ENCODE measurements around the gene MROH7. TPM values are rescaled to one million over a fixed set of nuclear protein-coding genes. Genes with fewer than 3 reads are reported as not detected.
A peak's percentile ranks its signal among the peaks of the same experiment; 100 is the strongest.

The MROH7 gene
- total RNA-seq, 1 experiment from 2014 or later = not detected

DNA sequence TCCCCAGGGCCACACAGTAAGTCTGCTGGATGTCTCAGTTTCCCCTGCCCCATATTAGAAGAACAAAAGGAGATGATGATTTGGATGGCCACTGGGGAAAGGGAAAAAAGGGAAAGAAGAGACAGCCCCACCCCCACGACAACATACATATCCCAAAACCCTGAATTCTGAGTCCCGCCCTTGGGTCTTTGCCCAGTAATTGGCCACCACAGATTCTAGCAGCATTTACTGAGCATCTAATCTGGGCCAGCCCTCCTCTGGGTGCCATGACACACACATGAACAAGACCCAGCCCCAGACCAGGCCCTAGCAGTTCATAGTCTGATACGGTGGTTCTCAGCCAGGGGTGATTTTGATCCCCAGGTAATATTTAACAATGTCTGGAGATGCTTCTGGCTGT, 68.8 kb downstream of the MROH7 start:
- no peak for TF ChIP-seq EZH2 (IDR thresholded peaks at IDR 0.05; ENCODE audit: borderline replicate concordance, low read depth, low read length, poor library complexity, severe bottlenecking)
- no peak overlapping the region for H3K4me3 ChIP-seq (ENCODE audit: low read depth, low read length, poor library complexity, severe bottlenecking)
- intact Hi-C loops (cut with micrococcal nuclease; ENCODE audit: unreplicated experiment) = no loop called here
- ChIA-PET CTCF (no interaction called here), POLR2A (ENCODE audit: low non-redundant PET) (no interaction called here)
- no peak overlapping the region for H3K27ac ChIP-seq (ENCODE audit: low read depth, low read length, poor library complexity, severe bottlenecking)
- no peak for DNase-seq (ENCODE audit: low spot score)
- peaks cover 29% of the 10 kb centered on the region for H3K27me3 ChIP-seq (replicated peaks; ENCODE audit: insufficient read depth, low read depth, low read length, poor library complexity)
- BruUV-seq (replicated peaks) = no TSS peak
- H3K4me1 ChIP-seq (ENCODE audit: insufficient read depth, low read length, poor library complexity, severe bottlenecking) = no peaks in the 10 kb centered on the region
- no peaks in the 10 kb centered on the region for H3K36me3 ChIP-seq (ENCODE audit: insufficient read depth, low read length, poor library complexity, severe bottlenecking)
- no peaks in the 10 kb centered on the region for H3K9me3 ChIP-seq (ENCODE audit: low read depth, low read length, poor library complexity, severe bottlenecking)

DNA sequence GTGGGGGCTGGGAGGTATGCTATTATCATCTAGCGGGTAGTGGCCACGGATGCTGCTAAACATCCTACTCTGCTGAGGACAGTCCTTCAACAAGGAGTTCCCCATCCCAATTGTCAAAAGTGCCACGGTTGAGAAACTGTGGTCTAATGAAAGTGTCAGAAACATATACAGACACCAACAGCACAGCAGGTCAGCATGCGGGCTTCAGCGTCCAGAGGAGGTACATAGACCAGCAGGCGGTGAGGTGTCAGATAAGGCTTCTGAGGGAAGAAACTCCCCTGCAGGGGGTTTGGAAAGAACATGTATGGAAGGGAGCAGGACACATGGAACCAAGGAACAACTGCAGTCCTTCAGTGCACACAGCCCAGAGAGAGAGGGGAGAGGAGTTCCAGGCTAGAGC, 69.3 kb downstream of the MROH7 start:
- H3K4me1 ChIP-seq (ENCODE audit: insufficient read depth, low read length, poor library complexity, severe bottlenecking) = no peaks in the 10 kb centered on the region
- no peaks in the 10 kb centered on the region for H3K9me3 ChIP-seq (ENCODE audit: low read depth, low read length, poor library complexity, severe bottlenecking)
- POLR2A ChIA-PET (ENCODE audit: low non-redundant PET) = no interaction called here
- H3K4me3 ChIP-seq (ENCODE audit: low read depth, low read length, poor library complexity, severe bottlenecking) = no peak overlapping the region
- CTCF ChIA-PET = no interaction called here
- no peak overlapping the region for H3K27ac ChIP-seq (ENCODE audit: low read depth, low read length, poor library complexity, severe bottlenecking)
- H3K36me3 ChIP-seq (ENCODE audit: insufficient read depth, low read length, poor library complexity, severe bottlenecking) = no peaks in the 10 kb centered on the region
- no peak for TF ChIP-seq EZH2 (IDR thresholded peaks at IDR 0.05; ENCODE audit: borderline replicate concordance, low read depth, low read length, poor library complexity, severe bottlenecking)
- TF ChIP-seq, protein P1, sequence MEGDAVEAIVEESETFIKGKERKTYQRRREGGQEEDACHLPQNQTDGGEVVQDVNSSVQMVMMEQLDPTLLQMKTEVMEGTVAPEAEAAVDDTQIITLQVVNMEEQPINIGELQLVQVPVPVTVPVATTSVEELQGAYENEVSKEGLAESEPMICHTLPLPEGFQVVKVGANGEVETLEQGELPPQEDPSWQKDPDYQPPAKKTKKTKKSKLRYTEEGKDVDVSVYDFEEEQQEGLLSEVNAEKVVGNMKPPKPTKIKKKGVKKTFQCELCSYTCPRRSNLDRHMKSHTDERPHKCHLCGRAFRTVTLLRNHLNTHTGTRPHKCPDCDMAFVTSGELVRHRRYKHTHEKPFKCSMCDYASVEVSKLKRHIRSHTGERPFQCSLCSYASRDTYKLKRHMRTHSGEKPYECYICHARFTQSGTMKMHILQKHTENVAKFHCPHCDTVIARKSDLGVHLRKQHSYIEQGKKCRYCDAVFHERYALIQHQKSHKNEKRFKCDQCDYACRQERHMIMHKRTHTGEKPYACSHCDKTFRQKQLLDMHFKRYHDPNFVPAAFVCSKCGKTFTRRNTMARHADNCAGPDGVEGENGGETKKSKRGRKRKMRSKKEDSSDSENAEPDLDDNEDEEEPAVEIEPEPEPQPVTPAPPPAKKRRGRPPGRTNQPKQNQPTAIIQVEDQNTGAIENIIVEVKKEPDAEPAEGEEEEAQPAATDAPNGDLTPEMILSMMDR (conservative IDR thresholded peaks at IDR 0.05; ENCODE audit: low read depth, low read length) = no peak
- DNase-seq (ENCODE audit: low spot score) = no peak
- intact Hi-C loops (cut with micrococcal nuclease; ENCODE audit: unreplicated experiment) = no loop called here
- peaks cover 29% of the 10 kb centered on the region for H3K27me3 ChIP-seq (replicated peaks; ENCODE audit: insufficient read depth, low read depth, low read length, poor library complexity)
- no TSS peak for BruUV-seq (replicated peaks)

DNA sequence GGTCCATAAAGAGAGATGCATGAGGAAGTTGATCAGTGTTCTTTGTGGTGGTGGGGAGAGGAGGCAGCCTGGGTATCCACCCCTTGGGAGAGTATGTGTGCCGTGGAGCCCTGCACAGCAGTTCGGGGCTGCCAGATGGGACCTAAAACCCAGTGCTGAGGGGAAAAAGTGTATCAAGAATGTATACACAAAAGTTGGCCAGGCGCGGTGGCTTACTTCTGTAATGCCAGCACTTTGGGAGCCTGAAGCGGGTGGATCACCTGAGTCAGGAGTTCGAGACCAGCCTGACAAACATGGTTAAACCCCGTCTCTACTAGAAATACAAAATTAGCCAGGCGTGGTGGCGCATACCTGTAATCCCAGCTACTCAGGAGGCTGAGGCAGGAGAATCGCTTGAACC, 70.0 kb downstream of the MROH7 start:
- Histone ChIP-seq H3K27ac (ENCODE audit: low read depth, low read length, poor library complexity, severe bottlenecking) (no peak overlapping the region), H3K4me1 (ENCODE audit: insufficient read depth, low read length, poor library complexity, severe bottlenecking) (peaks cover under 1% of the 10 kb centered on the region), H3K4me3 (ENCODE audit: low read depth, low read length, poor library complexity, severe bottlenecking) (no peak overlapping the region), H3K9me3 (ENCODE audit: low read depth, low read length, poor library complexity, severe bottlenecking) (no peaks in the 10 kb centered on the region), H3K27me3 (replicated peaks; ENCODE audit: insufficient read depth, low read depth, low read length, poor library complexity) (peaks cover 29% of the 10 kb centered on the region), H3K36me3 (ENCODE audit: insufficient read depth, low read length, poor library complexity, severe bottlenecking) (no peaks in the 10 kb centered on the region)
- intact Hi-C loops (cut with micrococcal nuclease; ENCODE audit: unreplicated experiment) = no loop called here
- CTCF ChIA-PET = no interaction called here
- POLR2A ChIA-PET (ENCODE audit: low non-redundant PET) = no interaction called here
- TF ChIP-seq, protein P1 (conservative IDR thresholded peaks at IDR 0.05; ENCODE audit: low read depth, low read length) = no peak
- TF ChIP-seq EZH2 (IDR thresholded peaks at IDR 0.05; ENCODE audit: borderline replicate concordance, low read depth, low read length, poor library complexity, severe bottlenecking) = no peak
- no peak for DNase-seq (ENCODE audit: low spot score)
- no TSS peak for BruUV-seq (replicated peaks)

DNA sequence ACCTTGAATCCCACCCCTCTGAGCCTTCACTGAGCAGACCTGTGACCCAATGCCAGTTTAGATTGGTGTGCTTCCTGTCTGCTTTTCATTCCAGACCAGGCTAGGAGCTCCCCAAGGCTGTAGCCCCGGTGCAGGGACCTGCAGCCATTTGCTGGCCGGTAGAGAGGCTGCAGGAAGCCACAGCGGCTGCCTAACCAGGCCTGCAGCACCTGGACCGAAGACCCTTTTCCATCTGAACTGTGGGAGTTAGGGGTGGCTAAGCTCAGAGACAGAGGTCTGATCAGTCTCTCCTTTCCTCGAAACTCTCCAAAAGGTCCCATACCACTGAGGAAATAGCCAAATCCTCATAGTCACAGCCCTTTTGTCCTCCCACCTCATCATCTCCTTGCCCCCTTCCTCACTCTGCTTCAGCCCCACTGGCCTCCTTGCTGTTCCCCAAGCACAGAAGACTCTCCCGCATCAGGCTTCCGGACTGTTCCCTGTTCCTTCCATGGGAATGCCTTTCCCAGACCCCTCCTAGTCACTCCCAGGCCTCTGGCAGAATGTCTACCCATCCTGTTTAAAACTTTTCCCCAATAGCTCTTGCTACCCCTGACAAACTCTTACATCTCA, 73.4 kb downstream of the MROH7 start:
- TF ChIP-seq, protein P1 (conservative IDR thresholded peaks at IDR 0.05; ENCODE audit: low read depth, low read length) = no peak
- no peak for TF ChIP-seq EZH2 (IDR thresholded peaks at IDR 0.05; ENCODE audit: borderline replicate concordance, low read depth, low read length, poor library complexity, severe bottlenecking)
- ChIA-PET CTCF (no interaction called here), POLR2A (ENCODE audit: low non-redundant PET) (interaction anchor here (0.5 kb wide), 1 partner anchor 172 kb away, joined by 9 read pairs; the partner anchor contains the start of gene DHCR24)
- Histone ChIP-seq H3K27me3 (replicated peaks; ENCODE audit: insufficient read depth, low read depth, low read length, poor library complexity) (peaks cover 13% of the 10 kb centered on the region), H3K9me3 (ENCODE audit: low read depth, low read length, poor library complexity, severe bottlenecking) (no peaks in the 10 kb centered on the region), H3K4me1 (ENCODE audit: insufficient read depth, low read length, poor library complexity, severe bottlenecking) (peaks cover 7% of the 10 kb centered on the region), H3K27ac (ENCODE audit: low read depth, low read length, poor library complexity, severe bottlenecking) (no peak overlapping the region), H3K4me3 (ENCODE audit: low read depth, low read length, poor library complexity, severe bottlenecking) (peak overlapping the region; percentile 95), H3K36me3 (ENCODE audit: insufficient read depth, low read length, poor library complexity, severe bottlenecking) (peaks cover 11% of the 10 kb centered on the region)
- BruUV-seq (replicated peaks) = no TSS peak
- DNase-seq (ENCODE audit: low spot score) = no peak
- intact Hi-C loops (cut with micrococcal nuclease; ENCODE audit: unreplicated experiment) = no loop called here

Data from A673 (cell line).